Mucosa of descending colon (tissue), 3 donors: ENCODE data around the gene UBTF. TPM values are rescaled to one million over a fixed set of nuclear protein-coding genes. Genes with fewer than 3 reads are reported as not detected.

Experiments used
- ATAC-seq: fragments of 200-7000 bp; cut with Tn5 transposase; one replicate; pipeline ENCODE4 v1.9.1; 2020; ENCODE audit warnings: mild to moderate bottlenecking, moderate library complexity
- DNase-seq, 3 donors: peaks; one replicate each; pipeline ENCODE4 v3.0.0-alpha.2; 2020
- H3K36me3 ChIP-seq: fragments of 200-600 bp; one replicate; pipeline ENCODE4 v1.8.0; 2021; ENCODE audit warnings: low read depth, mild to moderate bottlenecking
- H3K4me1 ChIP-seq: fragments of 200-600 bp; one replicate; pipeline ENCODE4 v1.8.0; 2021; ENCODE audit warnings: low read depth, mild to moderate bottlenecking
- H3K4me3 ChIP-seq: fragments of 200-600 bp; one replicate; pipeline ENCODE4 v1.8.0; 2021; ENCODE audit warnings: mild to moderate bottlenecking
- H3K9me3 ChIP-seq: fragments of 200-600 bp; one replicate; pipeline ENCODE4 v1.8.0; 2021; ENCODE audit warnings: mild to moderate bottlenecking
- intact Hi-C, 2 donors: fragments of 100-400 bp; cut with DNase I in 1 of 2; cut with micrococcal nuclease in 1 of 2; formaldehyde crosslinking; loops; one replicate each; pipeline versions ENCODE4 v1.11.0 to v1.11.1; 2022; cut with DNase I, micrococcal nuclease
- total RNA-seq, 3 donors: library from RNA; stranded (reverse); fragmentation: NEBNext Ultra II Directional in 2 of 3; extraction: Animal tissue kit (Norgen Biotek cat#: 25700) in 2 of 3; gene quantifications; one replicate each; pipeline versions ENCODE4 v1.2.1 to v1.2.4, GENCODE V29; 2021 to 2023
- TF ChIP-seq, protein P1 (sequence below): fragments of 200-600 bp; IDR thresholded peaks from one replicate; pipeline ENCODE4 v1.8.0; 2022; ENCODE audit warnings: antibody characterized with exemption, mild to moderate bottlenecking
- donor health status: DM: no; HTN: no; CAD: no; lungs with moderate emphysema.
- donor health status: DM: no; HTN: no; CAD: no.
- donor health status: DM: no; HTN: yes; CAD: no.

The UBTF gene
- total RNA-seq, 3 donors from 2014 or later = 68.6 to 88.4 (median 73.4) TPM

- intact Hi-C loops = no loop called here
- Histone ChIP-seq H3K4me3 (no peak overlapping the region), H3K9me3 (no peaks in the 10 kb centered on the region), H3K36me3 (no peaks in the 10 kb centered on the region), H3K4me1 (no peaks in the 10 kb centered on the region)
- DNase-seq (no peak), ATAC-seq (no peak)
- TF ChIP-seq, protein P1, sequence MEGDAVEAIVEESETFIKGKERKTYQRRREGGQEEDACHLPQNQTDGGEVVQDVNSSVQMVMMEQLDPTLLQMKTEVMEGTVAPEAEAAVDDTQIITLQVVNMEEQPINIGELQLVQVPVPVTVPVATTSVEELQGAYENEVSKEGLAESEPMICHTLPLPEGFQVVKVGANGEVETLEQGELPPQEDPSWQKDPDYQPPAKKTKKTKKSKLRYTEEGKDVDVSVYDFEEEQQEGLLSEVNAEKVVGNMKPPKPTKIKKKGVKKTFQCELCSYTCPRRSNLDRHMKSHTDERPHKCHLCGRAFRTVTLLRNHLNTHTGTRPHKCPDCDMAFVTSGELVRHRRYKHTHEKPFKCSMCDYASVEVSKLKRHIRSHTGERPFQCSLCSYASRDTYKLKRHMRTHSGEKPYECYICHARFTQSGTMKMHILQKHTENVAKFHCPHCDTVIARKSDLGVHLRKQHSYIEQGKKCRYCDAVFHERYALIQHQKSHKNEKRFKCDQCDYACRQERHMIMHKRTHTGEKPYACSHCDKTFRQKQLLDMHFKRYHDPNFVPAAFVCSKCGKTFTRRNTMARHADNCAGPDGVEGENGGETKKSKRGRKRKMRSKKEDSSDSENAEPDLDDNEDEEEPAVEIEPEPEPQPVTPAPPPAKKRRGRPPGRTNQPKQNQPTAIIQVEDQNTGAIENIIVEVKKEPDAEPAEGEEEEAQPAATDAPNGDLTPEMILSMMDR = no peak
Measured at GRCh38 chr17:44171931-44172455, 47.5 kb downstream of the UBTF start.

DNA sequence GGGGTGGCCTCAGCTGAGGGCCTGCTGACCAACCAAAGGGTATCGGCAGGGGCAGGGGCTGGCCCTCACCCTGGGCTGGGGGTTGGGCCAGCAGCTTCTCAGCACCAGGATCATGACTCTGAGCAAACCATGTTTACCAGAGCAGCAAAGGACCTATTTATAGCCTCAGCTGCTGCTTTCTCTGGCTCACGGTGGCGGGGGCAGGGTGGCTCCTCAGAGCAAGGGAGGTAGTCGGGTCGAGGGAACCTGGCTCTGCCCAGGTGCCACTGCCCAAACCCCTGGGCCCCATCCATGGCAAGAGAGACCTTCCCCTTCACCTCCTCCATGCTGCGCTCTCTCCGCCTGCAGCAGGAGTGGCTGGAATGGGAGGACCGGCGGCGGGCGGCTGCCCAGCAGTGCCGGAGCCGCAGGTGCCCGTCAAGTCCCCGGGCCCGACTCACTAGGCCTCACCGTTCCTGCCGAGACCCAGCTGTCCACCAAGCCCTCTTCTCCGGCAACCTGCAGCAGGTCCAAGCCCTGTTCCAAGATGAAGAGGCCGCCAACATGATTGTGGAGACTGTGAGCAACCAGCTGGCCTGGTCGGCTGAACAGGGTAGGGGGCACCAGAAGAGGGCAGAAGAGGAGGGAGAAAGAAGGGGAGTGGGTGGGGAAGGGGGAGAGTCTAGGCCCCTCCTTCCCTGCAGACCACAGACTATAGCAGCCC is 48.8 kb downstream of the UBTF start, which contains the start of gene ASB16:
Gene ASB16 (plus strand): TSS at position 206 of the 703 bp plus-strand sequence. CDS start 86 bp downstream, at position 292.
- peak; percentile 36 for ATAC-seq
- no peaks in the 10 kb centered on the region for H3K36me3 ChIP-seq
- TF ChIP-seq, protein P1 = no peak
- no peak within 1 kb of the TSS for H3K4me3 ChIP-seq
- H3K4me1 ChIP-seq = no peaks in the 10 kb centered on the region
- no peak for DNase-seq
- H3K9me3 ChIP-seq = no peaks in the 10 kb centered on the region
- intact Hi-C loops = no loop called here

GRCh38 chr17:44170135-44170498 is 49.4 kb downstream of the UBTF start:
- TF ChIP-seq, protein P1 = no peak
- ATAC-seq = no peak
- intact Hi-C loops = no loop called here
- Histone ChIP-seq H3K9me3 (no peaks in the 10 kb centered on the region), H3K36me3 (no peaks in the 10 kb centered on the region), H3K4me1 (no peaks in the 10 kb centered on the region), H3K4me3 (no peak overlapping the region)
- no peak for DNase-seq

DNA sequence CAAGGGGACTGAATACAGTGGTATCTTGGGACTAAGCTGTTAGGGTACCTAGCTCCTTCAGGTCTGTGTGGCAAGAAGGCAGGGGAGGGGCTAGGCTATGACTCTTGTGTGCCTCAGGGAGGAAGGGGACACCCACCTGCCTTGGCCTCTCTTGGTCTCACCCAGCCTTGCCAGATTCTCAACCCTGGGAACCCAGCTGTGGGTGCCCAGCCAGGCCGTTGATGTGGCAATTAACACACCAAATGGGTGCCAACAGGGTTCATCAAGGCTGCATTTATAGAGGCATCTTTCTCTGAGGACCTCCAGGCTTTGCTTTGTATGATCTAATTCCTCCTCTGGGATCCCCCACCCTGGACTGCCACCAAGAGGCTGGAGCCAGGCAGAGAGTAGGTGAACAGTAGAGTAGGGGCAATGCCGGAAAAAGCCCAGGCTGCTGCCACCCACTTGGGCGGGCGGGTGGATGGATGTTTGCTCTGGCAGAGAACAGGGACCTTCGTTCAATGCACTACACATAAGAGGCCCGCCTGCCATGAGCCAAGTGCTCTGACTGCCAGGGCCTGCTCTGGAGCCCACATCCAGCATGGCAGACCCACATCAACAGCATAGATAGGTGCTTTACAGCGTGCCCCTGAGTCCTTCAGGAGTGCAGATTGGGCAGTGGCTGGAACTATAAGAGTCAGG is 52.2 kb downstream of the UBTF start:
- Histone ChIP-seq H3K4me1 (no peaks in the 10 kb centered on the region), H3K4me3 (no peak overlapping the region), H3K9me3 (no peaks in the 10 kb centered on the region), H3K36me3 (no peaks in the 10 kb centered on the region)
- TF ChIP-seq, protein P1 = no peak
- DNase-seq (no peak), ATAC-seq (no peak)
- intact Hi-C loops = loop anchor here in 1 of 2 donors (10.0 kb wide), 1 partner anchor 223 kb away; the partner anchor contains the start of gene PPY

GRCh38 chr17:44164476-44164875 is 55.0 kb downstream of the UBTF start:
- intact Hi-C loops = loop anchor here in 1 of 2 donors (10.0 kb wide), 1 partner anchor 220 kb away; the partner anchor contains the start of gene PPY
- TF ChIP-seq, protein P1 = no peak
- no peaks in the 10 kb centered on the region for H3K36me3 ChIP-seq
- no peak overlapping the region for H3K4me3 ChIP-seq
- no peaks in the 10 kb centered on the region for H3K9me3 ChIP-seq
- ATAC-seq = no peak
- no peak for DNase-seq
- H3K4me1 ChIP-seq = no peaks in the 10 kb centered on the region
